Fibroblast of villous mesenchyme (primary cell): Measurements from ENCODE around the gene MRPL4. TPM values are rescaled to one million over a fixed set of nuclear protein-coding genes. Genes with fewer than 3 reads are reported as not detected.
A peak's percentile ranks its signal among the peaks of the same experiment; 100 is the strongest.
"Not testable (repeated sequence)": the region's sequence is repeated elsewhere in the genome, so short reads cannot be mapped to it uniquely, and the experiment has no call there.

Experiments used
- DNase-seq: peaks from one replicate; pipeline ENCODE4 v3.0.0-alpha.2; 2010; ENCODE audit warnings: low read depth
- H3K4me3 ChIP-seq: 2 replicates; pipeline ENCODE4 v1.5.1; 2011; ENCODE audit warnings: low read depth, mild to moderate bottlenecking, low read length
- CTCF ChIP-seq: IDR thresholded peaks from 2 replicates; pipeline ENCODE4 v1.5.1; 2012; ENCODE audit warnings: low read depth, mild to moderate bottlenecking, low read length; ENCODE audit not compliant: insufficient read depth
- total RNA-seq: library from RNA; depleted of rRNA; stranded (reverse); fragments of >200 nt; gene quantifications from 2 replicates; pipeline ENCODE4 v1.2.3, GENCODE V29; 2012

The MRPL4 gene
- total RNA-seq, 1 donor: 42.3 TPM

GRCh38 chr19:10237702-10238101 lies 14.3 kb upstream of the MRPL4 start:
- TF ChIP-seq CTCF: no peak
- no peak for DNase-seq
- H3K4me3 ChIP-seq: no peak overlapping the region

- DNase-seq: peak; percentile 82
- H3K4me3 ChIP-seq: no peak overlapping the region
- TF ChIP-seq CTCF: no peak
Measured at GRCh38 chr19:10238172-10238783, 13.7 kb upstream of the MRPL4 start.

- not testable (repeated sequence) for DNase-seq, H3K4me3 ChIP-seq
Measured at GRCh38 chr19:10241826-10242449, 10.1 kb upstream of the MRPL4 start.

GRCh38 chr19:10243606-10244005 lies 8.4 kb upstream of the MRPL4 start:
- no peak overlapping the region for H3K4me3 ChIP-seq
- no peak for TF ChIP-seq CTCF
- DNase-seq: no peak

- H3K4me3 ChIP-seq: no peak overlapping the region
- no peak for TF ChIP-seq CTCF
- no peak for DNase-seq
Measured at GRCh38 chr19:10245189-10245939, 6.7 kb upstream of the MRPL4 start.

- TF ChIP-seq CTCF: no peak
- DNase-seq: no peak
- H3K4me3 ChIP-seq: no peak overlapping the region
Measured at GRCh38 chr19:10246511-10246910, 5.5 kb upstream of the MRPL4 start.

- peak overlapping the region; percentile 99 for H3K4me3 ChIP-seq
- DNase-seq: no peak
- TF ChIP-seq CTCF: no peak
Measured at GRCh38 chr19:10252707-10253106, 693 bp downstream of the MRPL4 start.
